NOMO-1 treated with dmso at 0.1 percent for 144 hours (cell line): Measurements from ENCODE around the gene ADRA1B.
"Not testable (repeated sequence)": the region's sequence is repeated elsewhere in the genome, so short reads cannot be mapped to it uniquely, and the experiment has no call there.

Source experiments
- DNase-seq: peaks from one replicate; lab custom pipeline; 2025; ENCODE audit not compliant: unreplicated experiment; lab: John Stamatoyannopoulos, UW

ADRA1B gene

DNA sequence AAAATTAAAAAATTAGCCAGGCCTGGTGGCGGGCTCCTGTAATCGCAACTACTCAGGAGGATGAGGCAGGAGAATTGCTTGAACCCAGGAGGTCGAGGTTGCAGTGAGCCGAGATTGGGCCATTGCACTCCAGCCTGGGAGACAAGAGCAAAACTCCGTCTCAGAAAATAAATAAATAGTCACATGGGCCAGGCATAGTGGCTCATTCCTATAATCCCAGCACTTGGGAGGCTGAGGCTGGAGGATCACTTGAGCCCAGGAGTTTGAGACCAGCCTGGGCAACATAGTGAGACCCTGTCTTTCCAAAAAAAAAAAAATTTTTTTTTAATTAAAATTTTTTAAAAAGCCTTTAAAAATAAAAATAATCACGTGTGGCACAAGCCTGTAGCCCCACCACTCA lies 97.9 kb downstream of the ADRA1B start:
- not testable (repeated sequence) for DNase-seq

DNA sequence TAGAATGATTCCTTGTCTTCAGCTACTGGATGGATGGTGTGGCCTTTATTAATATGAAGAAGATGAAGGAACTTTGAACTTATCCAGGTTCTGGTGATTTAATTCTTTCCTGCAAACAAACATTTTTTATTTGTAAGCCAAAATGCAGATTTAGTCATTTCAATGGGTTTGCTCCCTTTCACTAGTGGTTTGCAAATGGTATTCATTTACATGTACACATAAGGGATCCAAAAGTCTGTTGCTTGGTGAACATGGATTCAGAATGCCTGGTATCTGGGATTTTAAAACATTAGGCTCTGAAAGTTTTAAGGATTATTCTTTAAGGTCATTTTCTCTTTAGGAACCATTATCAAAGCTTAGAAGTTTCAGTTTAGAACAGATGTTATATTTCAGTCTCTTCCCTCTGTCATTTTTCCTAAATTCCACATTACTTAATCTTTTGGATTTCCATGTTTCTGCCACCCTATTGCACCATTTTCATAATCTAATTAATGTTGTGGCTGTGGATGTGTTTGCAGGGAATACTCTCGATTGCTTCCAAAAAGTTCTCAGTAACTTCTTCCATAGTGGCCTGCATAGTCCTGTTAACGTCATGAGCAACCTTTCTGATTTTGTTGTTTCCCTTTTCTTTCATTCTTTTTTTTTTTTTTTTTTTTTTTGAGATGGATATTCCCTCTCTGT lies 102.8 kb downstream of the ADRA1B start:
- no peak for DNase-seq

DNA sequence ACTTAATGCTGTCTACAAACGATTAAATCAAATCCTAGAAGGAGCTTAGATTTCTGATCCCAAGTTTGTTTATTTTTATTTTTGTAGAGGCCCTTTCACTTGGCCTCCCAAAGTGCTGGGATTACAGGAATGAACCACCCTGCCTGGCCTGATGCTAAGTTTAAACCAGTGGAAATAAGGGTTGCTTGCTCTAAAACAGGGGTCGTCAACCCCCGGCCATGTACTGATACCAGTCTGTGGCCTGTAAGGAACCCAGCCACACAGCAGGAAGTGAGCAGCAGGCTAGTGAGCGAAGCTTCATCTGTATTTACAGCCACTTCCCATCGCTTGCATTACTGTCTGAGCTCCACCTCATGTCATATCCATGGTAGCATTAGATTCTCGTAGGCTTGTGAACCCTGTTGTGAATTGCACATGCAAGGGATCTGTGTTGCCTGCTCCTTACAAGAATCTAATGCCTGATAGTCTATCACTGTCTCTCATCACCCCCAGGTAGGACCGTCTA lies 104.0 kb downstream of the ADRA1B start:
- no peak for DNase-seq

DNA sequence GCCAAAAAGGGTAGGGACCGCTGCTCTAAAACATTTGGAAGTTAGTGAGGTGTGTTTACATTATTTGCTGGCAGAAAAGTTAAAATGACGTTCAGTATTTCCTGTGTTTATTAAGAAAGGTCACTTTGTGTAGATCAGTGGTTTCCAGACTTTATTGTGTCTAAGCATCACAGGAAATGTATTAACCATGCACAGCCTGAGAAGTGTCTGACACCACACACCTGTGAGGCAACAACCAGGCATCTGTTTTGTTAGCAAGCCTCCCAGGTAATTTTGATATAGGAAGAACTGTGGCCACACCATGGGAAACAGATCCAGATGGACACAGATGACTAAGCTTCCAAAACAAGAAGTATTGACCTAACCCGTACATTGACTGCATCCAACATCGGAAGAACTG lies 104.7 kb downstream of the ADRA1B start:
- no peak for DNase-seq

DNA sequence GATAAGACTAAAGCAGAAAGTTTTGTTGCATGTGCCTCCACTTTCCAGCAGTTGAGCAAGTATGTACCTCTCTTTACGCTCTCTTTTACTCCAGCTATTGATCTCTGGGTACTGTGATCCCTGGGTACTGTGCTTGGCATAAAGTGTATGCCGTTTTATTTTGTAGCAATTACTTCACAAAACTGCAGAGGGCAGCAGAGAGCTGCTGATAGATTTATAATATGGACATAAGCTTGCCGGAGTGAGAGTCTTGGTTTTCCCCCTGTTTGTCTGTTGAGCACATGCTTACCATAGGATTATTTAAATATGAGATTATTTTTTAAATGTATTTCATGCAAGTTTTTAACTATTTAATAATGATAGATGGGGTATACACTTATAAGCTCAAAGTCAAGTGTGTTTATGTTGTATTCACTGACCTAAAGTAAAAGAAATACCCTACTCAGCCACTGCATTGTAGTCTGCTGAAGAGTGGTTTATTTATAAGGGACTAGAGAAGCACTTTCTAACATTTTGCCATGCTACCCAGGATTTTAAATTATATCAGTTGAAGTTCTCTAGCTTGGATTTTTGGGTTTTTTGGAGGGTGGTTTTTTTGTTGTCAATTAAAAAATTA lies 105.7 kb downstream of the ADRA1B start:
- peak; percentile 29 for DNase-seq
